Trophoblast cell (in vitro differentiated cells and primary cell): ENCODE results near the gene PDE6C.

Source experiments
- DNase-seq, 2 donors: peaks; one replicate each; pipeline ENCODE4 v3.0.0-alpha.2; 2016
- H2AFZ ChIP-seq: 2 replicates; pipeline ENCODE4 v1.6.1; 2013; ENCODE audit warnings: low read length, moderate library complexity, mild to moderate bottlenecking; ENCODE audit not compliant: insufficient read depth, poor library complexity
- H2AK5ac ChIP-seq: 2 replicates; pipeline ENCODE4 v1.6.1; 2013; ENCODE audit warnings: mild to moderate bottlenecking, low read length
- H2BK120ac ChIP-seq: 2 replicates; pipeline ENCODE4 v1.6.1; 2013; ENCODE audit warnings: low read length, mild to moderate bottlenecking, moderate library complexity; ENCODE audit not compliant: insufficient read depth, poor library complexity
- H2BK12ac ChIP-seq: 2 replicates; pipeline ENCODE4 v1.6.1; 2013; ENCODE audit warnings: mild to moderate bottlenecking, low read length, moderate library complexity
- H2BK5ac ChIP-seq: 2 replicates; pipeline ENCODE4 v1.6.1; 2013; ENCODE audit warnings: low read length, low read depth, moderate library complexity, mild to moderate bottlenecking; ENCODE audit not compliant: poor library complexity
- H3K14ac ChIP-seq: 2 replicates; pipeline ENCODE4 v1.6.1; 2013; ENCODE audit warnings: mild to moderate bottlenecking, low read length
- H3K18ac ChIP-seq: 2 replicates; pipeline ENCODE4 v1.6.1; 2013; ENCODE audit warnings: mild to moderate bottlenecking, low read length
- H3K23ac ChIP-seq: 2 replicates; pipeline ENCODE4 v1.6.1; 2013; ENCODE audit warnings: low read length
- H3K27ac ChIP-seq: 2 replicates; pipeline ENCODE4 v1.5.1; 2013; ENCODE audit warnings: low read depth, mild to moderate bottlenecking, inconsistent platforms, low read length, moderate library complexity
- H3K27me3 ChIP-seq: 2 replicates; pipeline ENCODE4 v1.6.1; 2013; ENCODE audit warnings: inconsistent platforms, mild to moderate bottlenecking, low read length, moderate library complexity; ENCODE audit not compliant: insufficient read depth
- H3K36me3 ChIP-seq, 2 experiments: 1 replicate in 1 of 2; 2 replicates in 1 of 2; pipeline ENCODE4 v1.6.1; 2013; ENCODE audit warnings: low read length in 2 of 2, mild to moderate bottlenecking in 2 of 2, moderate library complexity in 1 of 2; ENCODE audit not compliant: insufficient read depth in 2 of 2, control insufficient read depth in 1 of 2
- H3K4ac ChIP-seq: 2 replicates; pipeline ENCODE4 v1.6.1; 2013; ENCODE audit warnings: low read depth, mild to moderate bottlenecking, low read length, moderate library complexity
- H3K4me1 ChIP-seq, 2 experiments: 1 replicate in 1 of 2; 2 replicates in 1 of 2; pipeline ENCODE4 v1.6.1; 2013; ENCODE audit warnings: low read length in 2 of 2, mild to moderate bottlenecking in 2 of 2, moderate library complexity in 1 of 2; ENCODE audit not compliant: insufficient read depth in 2 of 2, control insufficient read depth in 1 of 2
- H3K4me2 ChIP-seq: 2 replicates; pipeline ENCODE4 v1.6.1; 2013; ENCODE audit warnings: inconsistent platforms, mild to moderate bottlenecking, low read length, moderate library complexity
- H3K4me3 ChIP-seq: 2 replicates; pipeline ENCODE4 v1.5.1; 2013; ENCODE audit warnings: mild to moderate bottlenecking, low read depth, low read length, inconsistent platforms
- H3K79me1 ChIP-seq: one replicate; pipeline ENCODE4 v1.6.1; 2013; ENCODE audit warnings: low read length
- H3K79me2 ChIP-seq: 2 replicates; pipeline ENCODE4 v1.6.1; 2013; ENCODE audit warnings: low read length, mild to moderate bottlenecking; ENCODE audit not compliant: control insufficient read depth, insufficient read depth, poor library complexity
- H3K9ac ChIP-seq: 2 replicates; pipeline ENCODE4 v1.6.1; 2013; ENCODE audit warnings: mild to moderate bottlenecking, low read length
- H3K9me3 ChIP-seq: 2 replicates; pipeline ENCODE4 v1.6.1; 2013; ENCODE audit warnings: low read depth, mild to moderate bottlenecking, control low read depth, inconsistent platforms, low read length; ENCODE audit not compliant: insufficient read depth
- H4K12ac ChIP-seq: 2 replicates; pipeline ENCODE4 v1.6.1; 2013; ENCODE audit warnings: low read depth, mild to moderate bottlenecking, low read length, moderate library complexity
- H4K8ac ChIP-seq: 2 replicates; pipeline ENCODE4 v1.6.1; 2013; ENCODE audit warnings: low read depth, mild to moderate bottlenecking, low read length, moderate library complexity
- H4K91ac ChIP-seq: one replicate; pipeline ENCODE4 v1.6.1; 2013; ENCODE audit warnings: low read depth, mild to moderate bottlenecking, low read length, moderate library complexity
- WGBS: extraction: QIAGEN DNeasy Blood & Tissue Kit; methylation state at CpG from one replicate; pipeline ENCODE4 v1.1.7; 2013; ENCODE audit warnings: missing lambda C conversion rate; ENCODE audit not compliant: insufficient read length, insufficient coverage; ENCODE audit errors: extremely low coverage; 5-methylcytosine and 5-hydroxymethylcytosine counted together

The PDE6C gene

GRCh38 chr10:93701866-93702209, 89.5 kb downstream of the PDE6C start:
- Histone ChIP-seq H3K79me1 (peaks cover 3% of the 10 kb centered on the region), H2AK5ac (no peak overlapping the region), H2BK12ac (no peak overlapping the region), H3K36me3 (peaks cover 4 to 7% of the 10 kb centered on the region in 2 experiments), H3K9ac (peak overlapping the region; percentile 67), H3K4me2 (peak overlapping the region; percentile 65), H3K18ac (no peak overlapping the region), H3K79me2 (peaks cover 2% of the 10 kb centered on the region), H3K4ac (no peak overlapping the region), H2AFZ (peak overlapping the region; percentile 88), H3K27me3 (no peaks in the 10 kb centered on the region), H3K4me3 (peak overlapping the region; percentile 89), H3K14ac (no peak overlapping the region), H2BK5ac (no peak overlapping the region), H3K27ac (no peak overlapping the region), H2BK120ac (no peak overlapping the region), H3K4me1 (peaks cover 0 to 3% of the 10 kb centered on the region in 2 experiments), H4K91ac (no peak overlapping the region), H4K8ac (peak overlapping the region; percentile 48), H4K12ac (no peak overlapping the region), H3K9me3 (no peaks in the 10 kb centered on the region), H3K23ac (no peak overlapping the region)
- no CpG with 5 or more reads among the region's 9 CpGs for WGBS
- DNase-seq = no peak

GRCh38 chr10:93702210-93703001, 90.1 kb downstream of the PDE6C start, which contains the start of gene FRA10AC1:
Gene FRA10AC1 (minus strand): TSS chr10:93702592. CDS start chr10:93700106, 2,486 bp downstream.
- peak within 1 kb of the TSS; percentile 85 for H4K91ac ChIP-seq
- H2AK5ac ChIP-seq = no peak within 1 kb of the TSS
- peak within 1 kb of the TSS; percentile 89 for H3K4me3 ChIP-seq
- H4K12ac ChIP-seq = peak within 1 kb of the TSS; percentile 96
- peak within 1 kb of the TSS; percentile 81 for H3K4ac ChIP-seq
- no peak within 1 kb of the TSS for H2BK12ac ChIP-seq
- H3K23ac ChIP-seq = no peak within 1 kb of the TSS
- H4K8ac ChIP-seq = peak within 1 kb of the TSS; percentile 99
- peak within 1 kb of the TSS; percentile 90 for H2AFZ ChIP-seq
- H2BK120ac ChIP-seq = peak within 1 kb of the TSS; percentile 85
- H3K27me3 ChIP-seq = no peaks in the 10 kb centered on the region
- no CpG with 5 or more reads among the region's 52 CpGs for WGBS
- peak within 1 kb of the TSS; percentile 76 for H3K27ac ChIP-seq
- H3K9me3 ChIP-seq = no peaks in the 10 kb centered on the region
- peak within 1 kb of the TSS; percentile 77 for H3K4me2 ChIP-seq
- peak within 1 kb of the TSS; percentile 96 for H3K18ac ChIP-seq
- DNase-seq = peak; percentile 90 to 95
- peak within 1 kb of the TSS; percentile 76 for H2BK5ac ChIP-seq
- peaks cover 0 to 3% of the 10 kb centered on the region in 2 experiments for H3K4me1 ChIP-seq
- H3K14ac ChIP-seq = peak within 1 kb of the TSS; percentile 97
- peaks cover 2% of the 10 kb centered on the region for H3K79me2 ChIP-seq
- H3K9ac ChIP-seq = peak within 1 kb of the TSS; percentile 81
- H3K79me1 ChIP-seq = peaks cover 3% of the 10 kb centered on the region
- peaks cover 4 to 7% of the 10 kb centered on the region in 2 experiments for H3K36me3 ChIP-seq

GRCh38 chr10:93703066-93703465, 90.7 kb downstream of the PDE6C start:
- no peak overlapping the region for H2BK12ac ChIP-seq
- peaks cover 0 to 3% of the 10 kb centered on the region in 2 experiments for H3K4me1 ChIP-seq
- no CpG with 5 or more reads among the region's 12 CpGs for WGBS
- no peaks in the 10 kb centered on the region for H3K9me3 ChIP-seq
- H4K91ac ChIP-seq = no peak overlapping the region
- no peak overlapping the region for H2BK120ac ChIP-seq
- no peak overlapping the region for H3K23ac ChIP-seq
- H3K18ac ChIP-seq = no peak overlapping the region
- DNase-seq = peak in 1 of 2 donors; percentile 12
- no peaks in the 10 kb centered on the region for H3K27me3 ChIP-seq
- H3K4ac ChIP-seq = no peak overlapping the region
- no peak overlapping the region for H2BK5ac ChIP-seq
- peak overlapping the region; percentile 77 for H3K4me2 ChIP-seq
- peaks cover 2% of the 10 kb centered on the region for H3K79me2 ChIP-seq
- H2AK5ac ChIP-seq = no peak overlapping the region
- H4K8ac ChIP-seq = peak overlapping the region; percentile 83
- peak overlapping the region; percentile 38 for H2AFZ ChIP-seq
- no peak overlapping the region for H3K4me3 ChIP-seq
- H3K27ac ChIP-seq = no peak overlapping the region
- peaks cover 3% of the 10 kb centered on the region for H3K79me1 ChIP-seq
- H3K36me3 ChIP-seq = peaks cover 4 to 7% of the 10 kb centered on the region in 2 experiments
- H3K14ac ChIP-seq = no peak overlapping the region
- H4K12ac ChIP-seq = peak overlapping the region; percentile 55
- peak overlapping the region; percentile 81 for H3K9ac ChIP-seq

GRCh38 chr10:93703841-93704240, 91.5 kb downstream of the PDE6C start:
- no peak overlapping the region for H2AK5ac ChIP-seq
- no peak overlapping the region for H3K18ac ChIP-seq
- no peak overlapping the region for H3K14ac ChIP-seq
- peaks cover 0 to 3% of the 10 kb centered on the region in 2 experiments for H3K4me1 ChIP-seq
- H4K91ac ChIP-seq = no peak overlapping the region
- no peak overlapping the region for H2BK12ac ChIP-seq
- H3K79me2 ChIP-seq = peaks cover 2% of the 10 kb centered on the region
- H3K4ac ChIP-seq = no peak overlapping the region
- DNase-seq = no peak
- peaks cover 3% of the 10 kb centered on the region for H3K79me1 ChIP-seq
- no peak overlapping the region for H3K9ac ChIP-seq
- H4K12ac ChIP-seq = no peak overlapping the region
- peaks cover 1 to 4% of the 10 kb centered on the region in 2 experiments for H3K36me3 ChIP-seq
- H3K23ac ChIP-seq = no peak overlapping the region
- H3K4me3 ChIP-seq = no peak overlapping the region
- H3K9me3 ChIP-seq = no peaks in the 10 kb centered on the region
- WGBS = no CpG with 5 or more reads among the region's 1 CpG
- no peak overlapping the region for H3K27ac ChIP-seq
- no peak overlapping the region for H2BK120ac ChIP-seq
- H3K27me3 ChIP-seq = no peaks in the 10 kb centered on the region
- no peak overlapping the region for H4K8ac ChIP-seq
- no peak overlapping the region for H3K4me2 ChIP-seq
- no peak overlapping the region for H2AFZ ChIP-seq
- H2BK5ac ChIP-seq = no peak overlapping the region
